Measurements from ENCODE around the gene LRRC34. TPM values are rescaled to one million over a fixed set of nuclear protein-coding genes. Genes with fewer than 3 reads are reported as not detected.
A peak's percentile ranks its signal among the peaks of the same experiment; 100 is the strongest.

LRRC34 gene
- total and polyA plus RNA-seq, 2 donors, result 2.0 to 14.7 TPM

- WGBS, result under 1% methylated on average over 27 of the region's 27 CpGs
- Histone ChIP-seq H3K36me3 (ENCODE audit: insufficient read depth) (no peaks in the 10 kb centered on the region), H3K27ac (ENCODE audit: low read depth) (peak overlapping the region; percentile 99), H3K4me1 (ENCODE audit: insufficient read depth) (no peaks in the 10 kb centered on the region), H3K4me3 (ENCODE audit: low read depth, low read length) (peak overlapping the region; percentile 56)
- peak; percentile 94 for DNase-seq (ENCODE audit: extremely low spot score)
Measured at GRCh38 chr3:169771497-169772304, 41.0 kb downstream of the LRRC34 start.

GRCh38 chr3:169769287-169770181, 43.2 kb downstream of the LRRC34 start, which contains the start of gene ACTRT3:
ACTRT3 (minus strand) TSS chr3:169769561; CDS start chr3:169769520, 41 bp downstream.
- DNase-seq (ENCODE audit: extremely low spot score), result peak; percentile 61

GRCh38 chr3:169764882-169765612, 47.7 kb downstream of the LRRC34 start, which contains the start of gene TERC:
TERC (minus strand) TSS chr3:169765060.
- Histone ChIP-seq H3K4me1 (ENCODE audit: insufficient read depth) (no peaks in the 10 kb centered on the region), H3K27ac (ENCODE audit: low read depth) (peak within 1 kb of the TSS; percentile 96), H3K36me3 (ENCODE audit: insufficient read depth) (no peaks in the 10 kb centered on the region), H3K4me3 (ENCODE audit: low read depth, low read length) (peak within 1 kb of the TSS; percentile 73)
- WGBS, result 7% methylated on average over 42 of the region's 42 CpGs
- peak; percentile 92 for DNase-seq (ENCODE audit: extremely low spot score)

More at GRCh38 chr3:169769287-169770181, 43.2 kb downstream of the LRRC34 start, which contains the start of gene ACTRT3:
- 2% methylated on average over 51 of the region's 51 CpGs for WGBS
- no peaks in the 10 kb centered on the region for H3K36me3 ChIP-seq (ENCODE audit: insufficient read depth)
- H3K4me3 ChIP-seq (ENCODE audit: low read depth, low read length), result peak within 1 kb of the TSS; percentile 62
- H3K4me1 ChIP-seq (ENCODE audit: insufficient read depth), result no peaks in the 10 kb centered on the region
- peak within 1 kb of the TSS; percentile 70 for H3K27ac ChIP-seq (ENCODE audit: low read depth)

- Histone ChIP-seq H3K36me3 (ENCODE audit: insufficient read depth) (no peaks in the 10 kb centered on the region), H3K4me1 (ENCODE audit: insufficient read depth) (no peaks in the 10 kb centered on the region), H3K27ac (ENCODE audit: low read depth) (peak overlapping the region; percentile 96), H3K4me3 (ENCODE audit: low read depth, low read length) (peak overlapping the region; percentile 73)
- WGBS, result under 1% methylated on average over 46 of the region's 46 CpGs
- peak; percentile 29 for DNase-seq (ENCODE audit: extremely low spot score)
Measured at GRCh38 chr3:169764312-169764881, 48.3 kb downstream of the LRRC34 start.

DNA sequence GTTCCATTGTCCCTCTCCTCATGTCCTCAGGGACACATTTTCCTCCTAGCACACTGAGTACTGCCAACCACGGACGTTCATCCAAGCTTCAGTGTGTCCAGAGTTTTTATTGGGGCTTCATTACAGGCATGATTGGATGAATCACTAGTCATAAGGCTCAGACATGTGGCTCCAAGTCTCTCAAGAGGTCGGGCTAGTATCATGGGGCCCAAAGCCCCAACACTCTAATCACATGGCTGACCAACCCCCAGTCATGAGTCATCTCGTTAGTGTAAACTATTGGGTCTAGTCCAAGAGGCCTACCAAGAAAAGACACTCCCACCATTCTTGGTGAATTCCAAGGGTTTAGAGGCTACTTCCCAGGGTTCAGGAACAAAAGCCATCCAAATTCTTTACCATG, 52.2 kb downstream of the LRRC34 start:
- H3K4me3 ChIP-seq (ENCODE audit: low read depth, low read length), result no peak overlapping the region
- WGBS, result 79% methylated on average over 4 of the region's 4 CpGs
- no peaks in the 10 kb centered on the region for H3K36me3 ChIP-seq (ENCODE audit: insufficient read depth)
- DNase-seq (ENCODE audit: extremely low spot score), result no peak
- H3K4me1 ChIP-seq (ENCODE audit: insufficient read depth), result no peaks in the 10 kb centered on the region
- H3K27ac ChIP-seq (ENCODE audit: low read depth), result no peak overlapping the region

GRCh38 chr3:169759256-169759655, 53.4 kb downstream of the LRRC34 start:
- H3K36me3 ChIP-seq (ENCODE audit: insufficient read depth), result no peaks in the 10 kb centered on the region
- H3K4me3 ChIP-seq (ENCODE audit: low read depth, low read length), result no peak overlapping the region
- no peaks in the 10 kb centered on the region for H3K4me1 ChIP-seq (ENCODE audit: insufficient read depth)
- DNase-seq (ENCODE audit: extremely low spot score), result no peak
- WGBS, result 84% methylated on average over 2 of the region's 2 CpGs
- no peak overlapping the region for H3K27ac ChIP-seq (ENCODE audit: low read depth)

DNA sequence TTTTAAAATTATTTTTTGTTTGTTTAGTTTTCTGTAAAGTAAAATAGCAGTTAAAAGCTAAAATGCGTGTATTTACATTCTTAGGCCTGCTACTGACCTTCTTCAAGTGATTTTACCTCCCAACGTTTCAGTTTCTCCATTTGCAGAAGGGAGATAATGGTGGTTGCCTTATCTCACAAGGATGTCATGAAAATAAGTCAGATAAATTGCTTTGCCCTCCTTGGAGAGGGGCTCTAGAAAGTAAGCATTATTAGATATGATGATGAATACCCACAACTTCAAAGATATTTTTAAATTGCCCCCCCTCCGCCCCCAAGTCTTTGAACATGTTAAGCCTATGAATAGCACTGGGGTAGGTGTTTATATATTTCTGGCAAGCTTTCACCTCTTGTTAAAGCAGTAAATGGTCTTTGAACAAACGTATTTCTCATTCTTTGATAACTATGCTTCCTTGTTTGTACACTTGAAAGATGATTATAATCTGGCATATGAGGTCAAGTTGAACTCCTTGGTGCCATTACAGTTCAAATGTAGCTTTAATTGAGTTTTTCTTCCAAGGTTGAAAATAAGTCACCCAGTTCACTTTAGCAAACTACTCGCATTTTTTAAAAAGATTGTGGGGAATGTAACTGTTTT, 54.2 kb downstream of the LRRC34 start:
- WGBS, result 41% methylated on average over 5 of the region's 5 CpGs

DNA sequence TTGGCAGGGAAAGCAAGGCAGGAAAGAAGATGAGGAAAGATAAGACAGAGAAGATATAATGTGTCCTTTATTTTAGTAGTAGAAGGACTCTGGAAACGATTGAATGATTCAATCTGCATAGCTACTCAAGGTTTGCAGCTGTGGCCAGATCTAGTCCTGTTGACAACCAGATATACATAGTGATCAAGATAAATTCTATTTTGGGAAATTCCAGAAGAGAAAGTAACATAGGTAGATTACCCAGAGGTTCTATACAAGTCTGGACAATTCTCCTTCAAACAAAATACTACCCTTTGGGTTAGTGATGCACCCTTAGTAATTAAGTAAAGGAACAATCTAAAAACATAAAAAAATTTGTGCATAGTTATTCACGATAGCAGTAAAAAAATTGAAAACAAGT, 57.2 kb downstream of the LRRC34 start:
- WGBS, result 60% methylated on average over 2 of the region's 2 CpGs
- no peak for DNase-seq (ENCODE audit: extremely low spot score)
- Histone ChIP-seq H3K4me1 (ENCODE audit: insufficient read depth) (no peaks in the 10 kb centered on the region), H3K4me3 (ENCODE audit: low read depth, low read length) (no peak overlapping the region), H3K27ac (ENCODE audit: low read depth) (no peak overlapping the region), H3K36me3 (ENCODE audit: insufficient read depth) (no peaks in the 10 kb centered on the region)

More for the DNA sequence above, 54.2 kb downstream of the LRRC34 start:
- Histone ChIP-seq H3K4me3 (ENCODE audit: low read depth, low read length) (no peak overlapping the region), H3K4me1 (ENCODE audit: insufficient read depth) (no peaks in the 10 kb centered on the region), H3K27ac (ENCODE audit: low read depth) (no peak overlapping the region), H3K36me3 (ENCODE audit: insufficient read depth) (no peaks in the 10 kb centered on the region)
- no peak for DNase-seq (ENCODE audit: extremely low spot score)

DNA sequence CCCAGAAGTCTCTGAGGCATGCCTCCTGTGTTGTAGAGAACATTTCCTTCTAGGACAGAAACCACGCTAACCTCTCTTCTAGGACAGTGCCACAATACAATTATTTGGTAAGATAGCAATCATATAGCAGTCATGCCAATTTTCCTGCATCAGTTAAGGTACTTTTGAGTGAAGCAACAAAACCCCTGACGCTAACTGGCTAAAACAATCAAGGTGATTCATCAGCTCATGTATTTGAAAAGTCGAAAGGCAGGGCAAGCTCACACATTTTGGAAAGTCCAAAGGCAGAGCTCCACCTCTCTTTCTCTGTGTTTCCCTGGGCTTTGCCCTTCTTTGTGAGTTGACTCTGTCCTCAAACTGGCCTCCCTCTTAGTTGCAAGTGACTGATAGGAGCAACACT, 58.0 kb downstream of the LRRC34 start:
- WGBS, result 84% methylated on average over 3 of the region's 3 CpGs
- no peak for DNase-seq (ENCODE audit: extremely low spot score)
- H3K36me3 ChIP-seq (ENCODE audit: insufficient read depth), result no peaks in the 10 kb centered on the region

GRCh38 chr3:169751875-169752274, 60.8 kb downstream of the LRRC34 start:
- no peak for DNase-seq (ENCODE audit: extremely low spot score)
- H3K4me3 ChIP-seq (ENCODE audit: low read depth, low read length), result no peak overlapping the region
- 68% methylated on average over 2 of the region's 2 CpGs for WGBS
- no peaks in the 10 kb centered on the region for H3K4me1 ChIP-seq (ENCODE audit: insufficient read depth)
- no peak overlapping the region for H3K27ac ChIP-seq (ENCODE audit: low read depth)
- H3K36me3 ChIP-seq (ENCODE audit: insufficient read depth), result no peaks in the 10 kb centered on the region

More for the DNA sequence above, 58.0 kb downstream of the LRRC34 start:
- no peak overlapping the region for H3K4me3 ChIP-seq (ENCODE audit: low read depth, low read length)
- no peak overlapping the region for H3K27ac ChIP-seq (ENCODE audit: low read depth)
- no peaks in the 10 kb centered on the region for H3K4me1 ChIP-seq (ENCODE audit: insufficient read depth)

GRCh38 chr3:169750665-169751064, 62.0 kb downstream of the LRRC34 start:
- no peaks in the 10 kb centered on the region for H3K36me3 ChIP-seq (ENCODE audit: insufficient read depth)
- H3K4me3 ChIP-seq (ENCODE audit: low read depth, low read length), result no peak overlapping the region
- no peak overlapping the region for H3K27ac ChIP-seq (ENCODE audit: low read depth)
- no peaks in the 10 kb centered on the region for H3K4me1 ChIP-seq (ENCODE audit: insufficient read depth)
- 50% methylated on average over 2 of the region's 2 CpGs for WGBS
- DNase-seq (ENCODE audit: extremely low spot score), result no peak

GRCh38 chr3:169748670-169749069, 64.0 kb downstream of the LRRC34 start:
- no peaks in the 10 kb centered on the region for H3K36me3 ChIP-seq (ENCODE audit: insufficient read depth)
- no peak for DNase-seq (ENCODE audit: extremely low spot score)
- WGBS, result 68% methylated on average over 3 of the region's 3 CpGs

More at GRCh38 chr3:169748670-169749069, 64.0 kb downstream of the LRRC34 start:
- H3K27ac ChIP-seq (ENCODE audit: low read depth), result no peak overlapping the region
- H3K4me1 ChIP-seq (ENCODE audit: insufficient read depth), result no peaks in the 10 kb centered on the region
- no peak overlapping the region for H3K4me3 ChIP-seq (ENCODE audit: low read depth, low read length)
